GM21825 (cell line): Measurements from ENCODE around the gene CDK6.
"Not testable (repeated sequence)": the region's sequence is repeated elsewhere in the genome, so short reads cannot be mapped to it uniquely, and the experiment has no call there.

Experiments
- ATAC-seq: cut with Tn5 transposase; IDR thresholded peaks from one replicate; pipeline ENCODE4 v1.9.1; 2021; ENCODE audit warnings: mild to moderate bottlenecking, moderate library complexity; ENCODE audit not compliant: unreplicated experiment

The CDK6 gene

DNA sequence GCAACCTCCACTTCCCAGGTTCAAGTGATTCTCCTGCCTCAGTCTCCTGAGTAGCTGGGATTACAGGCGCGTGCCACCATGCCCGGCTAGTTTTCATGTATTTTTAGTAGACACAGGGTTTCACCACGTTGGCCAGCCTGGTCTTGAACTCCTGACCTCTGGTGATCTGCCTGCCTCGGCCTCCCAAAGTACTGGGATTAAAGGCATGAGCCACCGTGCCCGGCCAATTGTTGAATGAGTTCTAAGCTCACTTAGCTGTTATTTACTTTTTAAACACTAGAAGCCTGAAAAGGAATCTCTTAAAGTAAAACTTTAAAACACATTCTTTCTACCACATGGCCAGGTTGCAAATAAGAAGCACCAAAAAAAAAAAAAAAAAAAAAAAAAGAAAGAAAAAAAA lies 231.9 kb downstream of the CDK6 start:
- not testable (repeated sequence) for ATAC-seq

DNA sequence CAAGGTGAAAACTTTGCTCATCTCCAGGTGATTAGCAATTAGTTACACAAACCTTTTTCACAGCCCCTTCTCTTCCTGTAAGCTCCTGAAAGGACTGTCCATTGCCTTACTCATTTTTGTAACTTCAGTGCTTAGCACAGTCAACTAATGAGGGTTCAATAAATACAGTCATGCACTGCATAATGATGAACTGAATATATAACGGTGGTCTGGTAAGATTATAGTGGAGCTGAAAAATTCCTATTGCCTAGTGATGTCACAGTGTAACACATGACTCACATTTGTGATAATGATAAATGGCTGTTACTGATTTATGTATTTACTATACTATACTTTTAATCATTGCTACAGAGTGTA lies 233.3 kb downstream of the CDK6 start:
- ATAC-seq: no peak

GRCh38 chr7:92602352-92603088 lies 233.9 kb downstream of the CDK6 start:
- ATAC-seq: no peak

DNA sequence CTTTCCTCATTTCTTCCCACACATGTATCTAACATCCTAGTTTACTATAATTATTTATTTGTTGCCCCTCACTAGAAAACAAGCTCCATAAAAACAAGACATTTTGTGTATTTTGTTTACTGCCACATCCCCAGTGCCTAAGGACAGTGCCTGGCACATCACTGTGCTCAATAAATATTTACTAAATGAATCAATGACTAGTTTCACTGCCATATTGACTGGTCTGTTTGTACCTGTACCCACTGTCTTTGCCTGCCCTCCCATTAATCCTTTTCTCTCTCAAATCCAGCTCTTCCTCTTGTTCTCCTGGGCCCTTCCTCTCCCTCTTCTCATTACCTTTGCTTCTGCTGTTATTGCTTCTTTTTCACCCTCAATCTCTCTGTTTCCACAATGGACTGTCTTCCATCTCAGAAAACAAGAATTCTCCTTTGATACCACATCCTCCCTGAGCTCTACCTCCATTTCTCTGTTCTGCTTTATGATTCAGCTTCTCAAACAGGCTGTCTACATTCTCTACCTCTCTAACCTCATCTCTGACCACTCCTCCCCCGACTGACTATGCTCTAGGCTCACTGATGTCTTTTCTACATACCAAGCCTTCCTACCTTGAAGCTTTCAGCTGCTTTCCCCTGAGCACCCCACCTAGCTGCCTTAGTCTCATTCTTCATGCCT lies 237.9 kb downstream of the CDK6 start:
- peak; percentile 55 for ATAC-seq

DNA sequence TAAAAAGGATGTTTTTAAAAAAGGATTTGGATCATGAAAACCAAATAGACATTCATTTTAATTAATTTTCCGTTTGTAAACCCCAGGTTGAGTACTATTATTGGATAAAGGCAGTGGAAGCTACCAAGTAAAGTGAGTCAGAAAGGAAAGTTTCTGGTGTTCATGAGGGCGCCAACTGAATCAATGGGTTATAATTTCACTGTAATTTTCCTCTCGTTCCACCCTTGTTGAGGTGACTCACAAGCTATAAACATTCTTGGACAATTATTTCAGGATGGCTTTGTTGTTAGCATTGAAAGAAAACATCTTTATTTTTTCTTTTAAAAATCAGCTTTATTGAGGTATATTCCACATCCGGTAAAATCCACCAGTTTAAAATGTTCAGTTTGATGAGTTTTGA lies 241.1 kb downstream of the CDK6 start:
- no peak for ATAC-seq

DNA sequence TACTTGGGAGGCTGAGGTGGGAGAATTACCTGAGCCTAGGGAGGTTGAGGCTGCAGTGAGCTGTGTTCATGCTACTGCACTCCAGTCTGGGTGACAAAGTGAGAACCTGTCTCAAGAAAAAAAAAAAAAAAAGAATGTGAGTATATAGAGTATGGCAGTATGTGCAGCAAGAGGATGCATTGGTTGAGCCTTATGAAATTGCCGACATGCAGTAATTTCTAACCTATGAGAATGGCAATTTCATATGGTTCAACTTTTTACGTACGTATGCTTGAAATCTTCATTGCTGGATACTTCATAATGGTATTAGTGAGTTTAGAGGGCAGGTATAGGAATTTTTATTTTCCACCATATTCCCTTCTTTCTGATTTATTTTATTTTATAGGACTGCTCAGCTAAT lies 241.6 kb downstream of the CDK6 start:
- ATAC-seq: no peak

DNA sequence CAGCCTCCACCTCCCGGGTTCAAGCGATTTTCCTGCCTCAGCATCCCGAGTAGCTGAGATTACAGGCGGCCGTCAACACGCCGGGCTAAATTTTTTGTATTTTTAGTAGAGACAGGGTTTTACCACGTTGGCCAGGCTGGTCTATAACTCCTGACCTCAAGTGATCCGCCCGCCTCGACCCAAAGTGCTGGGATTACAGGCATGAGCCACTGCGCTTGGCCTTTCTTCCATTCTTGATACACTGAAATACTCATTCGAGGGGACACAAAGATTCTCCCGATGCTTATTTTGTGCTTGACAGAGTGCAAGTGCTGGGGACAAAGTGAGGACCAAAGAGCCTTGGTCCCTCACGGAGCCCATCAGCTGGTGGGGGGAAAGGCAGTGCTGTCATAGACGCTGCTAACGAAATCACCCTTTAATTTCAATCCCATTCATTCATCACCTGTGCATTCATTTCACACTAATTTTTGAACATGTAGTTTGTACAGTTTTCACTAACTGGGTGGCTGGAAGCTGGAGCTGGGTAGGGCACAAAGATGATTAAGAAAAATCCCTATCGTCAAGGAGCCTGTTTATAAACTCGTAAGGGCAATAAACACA lies 245.6 kb downstream of the CDK6 start:
- no peak for ATAC-seq

GRCh38 chr7:92589056-92589455 lies 247.3 kb downstream of the CDK6 start:
- ATAC-seq: no peak

- no peak for ATAC-seq
These were observed 247.8 kb downstream of the CDK6 start for GRCh38 chr7:92588561-92588960.

GRCh38 chr7:92586841-92587240 lies 249.5 kb downstream of the CDK6 start:
- ATAC-seq: no peak

GRCh38 chr7:92586403-92586802 lies 250.0 kb downstream of the CDK6 start:
- ATAC-seq: no peak

DNA sequence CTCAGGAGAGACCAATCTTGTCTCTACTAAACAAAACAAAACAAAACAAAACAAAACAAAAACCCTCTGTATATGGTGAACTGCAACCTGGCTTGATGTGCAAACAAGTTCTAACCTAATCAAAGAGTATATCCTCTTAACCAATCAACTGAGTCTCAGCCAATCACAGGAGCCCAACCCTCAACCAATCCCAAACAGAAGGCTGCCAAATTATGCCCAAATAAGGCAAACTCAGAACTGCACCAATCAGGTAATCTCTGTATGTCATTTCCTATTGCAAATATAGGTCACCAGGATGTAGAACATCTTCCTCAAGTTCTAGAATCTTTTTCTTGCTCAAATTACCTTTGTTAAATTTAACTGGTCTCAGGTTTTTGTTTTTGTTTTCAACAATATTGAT lies 251.4 kb downstream of the CDK6 start:
- ATAC-seq: no peak

DNA sequence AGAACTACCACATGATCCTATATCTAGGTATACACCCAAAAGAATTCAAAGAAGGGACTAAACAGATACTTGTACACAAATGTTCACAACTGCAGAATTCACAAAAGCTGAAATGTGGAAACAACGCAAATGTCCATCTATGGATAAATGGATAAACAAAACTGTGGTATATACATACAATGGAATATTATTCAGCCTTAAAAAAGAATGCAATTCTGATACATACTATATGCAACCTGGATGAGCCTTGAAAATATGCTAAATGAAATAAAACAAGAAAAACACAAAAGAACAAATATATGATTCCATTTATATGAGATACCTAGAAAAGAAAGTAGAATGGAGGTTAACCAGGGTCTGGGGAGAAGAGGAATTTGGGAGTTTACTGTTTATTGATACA lies 253.4 kb downstream of the CDK6 start:
- no peak for ATAC-seq

GRCh38 chr7:92576296-92576695 lies 260.1 kb downstream of the CDK6 start:
- no peak for ATAC-seq

DNA sequence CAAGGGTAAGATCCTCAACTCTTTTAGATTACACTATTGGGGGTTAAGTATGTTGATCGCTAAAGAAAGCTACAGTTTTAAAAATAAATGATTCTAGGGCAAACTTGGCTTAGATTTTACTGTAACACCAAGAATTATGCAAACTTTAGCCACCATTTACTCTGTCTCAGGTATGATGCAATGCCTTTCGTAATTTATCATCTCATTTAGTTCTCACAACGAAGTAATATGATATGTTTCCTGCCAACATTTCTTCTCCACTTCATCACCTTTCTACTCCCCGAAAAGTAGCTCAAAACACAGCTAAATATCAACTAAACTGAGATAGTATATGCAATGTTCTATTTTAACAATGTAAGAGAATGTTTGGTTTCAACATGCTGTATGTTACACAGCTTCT lies 267.2 kb downstream of the CDK6 start:
- ATAC-seq: no peak

DNA sequence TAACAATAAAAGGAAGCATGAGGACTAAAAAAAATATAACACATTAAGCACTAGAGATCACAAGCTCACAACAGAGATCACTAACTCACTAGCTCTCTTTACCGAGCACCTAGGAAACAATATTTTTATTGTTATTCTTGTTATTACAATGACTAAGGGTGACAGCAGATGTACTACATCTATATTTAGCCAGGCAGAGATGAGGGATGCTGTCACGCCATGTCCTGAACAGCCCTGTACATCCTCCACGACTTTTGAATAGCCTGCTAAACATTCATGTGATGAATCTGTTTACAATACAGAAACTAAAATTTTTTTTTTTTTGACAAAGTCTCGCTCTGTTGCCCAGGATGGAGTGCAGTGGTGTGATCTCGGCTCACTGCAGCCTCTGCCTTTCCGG lies 268.9 kb downstream of the CDK6 start:
- ATAC-seq: no peak

- ATAC-seq: no peak
These were observed 273.0 kb downstream of the CDK6 start for GRCh38 chr7:92563345-92563744.

GRCh38 chr7:92560602-92561001 lies 275.8 kb downstream of the CDK6 start:
- no peak for ATAC-seq

DNA sequence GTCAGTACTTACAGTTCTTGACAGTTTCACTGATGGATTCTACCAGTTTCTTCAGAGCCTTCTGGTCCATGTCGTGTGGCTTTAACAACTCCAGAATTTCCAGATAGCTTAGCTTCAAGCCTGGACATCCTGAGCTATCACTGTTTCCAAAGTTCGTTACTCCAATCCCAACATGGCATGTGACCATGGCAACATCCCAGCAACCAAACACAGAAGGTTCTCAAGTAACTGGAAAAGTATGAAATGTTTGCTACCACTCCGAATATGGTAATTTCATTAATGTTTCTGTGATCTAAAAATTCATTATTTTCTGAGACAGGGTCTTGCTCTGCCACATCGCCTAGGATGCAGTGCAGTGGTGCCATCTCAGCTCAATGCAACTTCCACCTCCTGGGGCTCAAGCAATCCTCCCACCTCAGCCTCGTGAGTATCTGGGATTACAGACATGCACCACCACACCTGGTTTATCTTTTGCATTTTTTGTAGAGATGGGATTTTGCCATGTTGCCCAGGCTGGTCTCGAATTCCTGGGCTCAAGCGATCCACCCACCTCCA lies 278.5 kb downstream of the CDK6 start:
- ATAC-seq: no peak

DNA sequence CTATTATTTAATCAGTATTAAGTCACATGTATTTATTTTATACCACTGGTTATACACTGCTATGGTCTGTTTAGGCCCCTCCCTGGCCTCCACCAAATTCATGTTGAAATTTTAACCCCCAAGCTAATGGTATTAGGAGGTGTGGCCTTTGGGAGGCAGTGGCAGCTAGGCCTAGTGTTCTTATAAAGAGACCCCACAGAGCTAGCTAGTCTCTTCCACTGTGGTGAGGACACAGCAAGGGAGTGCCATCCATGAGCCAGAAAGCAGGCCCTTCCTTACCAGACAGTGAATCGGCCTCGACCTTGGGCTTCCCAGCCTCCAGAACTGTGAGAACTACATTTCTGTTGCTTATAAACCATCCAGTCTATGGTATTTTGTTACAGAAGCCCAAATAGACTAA lies 279.1 kb downstream of the CDK6 start:
- no peak for ATAC-seq
